ENCODE measurements around the gene EEA1.

- TF ChIP-seq GABPA (IDR thresholded peaks at IDR 0.05; ENCODE audit: low read depth) (no peak), SMC3 (IDR thresholded peaks at IDR 0.05; ENCODE audit: borderline replicate concordance, low read length) (no peak), CHD2 (IDR thresholded peaks at IDR 0.05; ENCODE audit: borderline replicate concordance, low read depth, low read length) (no peak), ZNF217 (IDR thresholded peaks at IDR 0.05) (no peak), SP1 (IDR thresholded peaks at IDR 0.05; ENCODE audit: low read depth, low read length) (no peak), ZNF274 (IDR thresholded peaks at IDR 0.05; ENCODE audit: insufficient read depth, insufficient read length) (no peak)
- TF ChIP-seq, protein P1, sequence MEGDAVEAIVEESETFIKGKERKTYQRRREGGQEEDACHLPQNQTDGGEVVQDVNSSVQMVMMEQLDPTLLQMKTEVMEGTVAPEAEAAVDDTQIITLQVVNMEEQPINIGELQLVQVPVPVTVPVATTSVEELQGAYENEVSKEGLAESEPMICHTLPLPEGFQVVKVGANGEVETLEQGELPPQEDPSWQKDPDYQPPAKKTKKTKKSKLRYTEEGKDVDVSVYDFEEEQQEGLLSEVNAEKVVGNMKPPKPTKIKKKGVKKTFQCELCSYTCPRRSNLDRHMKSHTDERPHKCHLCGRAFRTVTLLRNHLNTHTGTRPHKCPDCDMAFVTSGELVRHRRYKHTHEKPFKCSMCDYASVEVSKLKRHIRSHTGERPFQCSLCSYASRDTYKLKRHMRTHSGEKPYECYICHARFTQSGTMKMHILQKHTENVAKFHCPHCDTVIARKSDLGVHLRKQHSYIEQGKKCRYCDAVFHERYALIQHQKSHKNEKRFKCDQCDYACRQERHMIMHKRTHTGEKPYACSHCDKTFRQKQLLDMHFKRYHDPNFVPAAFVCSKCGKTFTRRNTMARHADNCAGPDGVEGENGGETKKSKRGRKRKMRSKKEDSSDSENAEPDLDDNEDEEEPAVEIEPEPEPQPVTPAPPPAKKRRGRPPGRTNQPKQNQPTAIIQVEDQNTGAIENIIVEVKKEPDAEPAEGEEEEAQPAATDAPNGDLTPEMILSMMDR (IDR thresholded peaks at IDR 0.05 in 2 of 3, conservative IDR thresholded peaks at IDR 0.05 in 1 of 3; ENCODE audit: control insufficient read depth in 2 of 3, extremely low read depth in 1 of 3, insufficient read depth in 1 of 3, low read depth in 3 of 3, low read length in 3 of 3) = no peak
Observed at GRCh38 chr12:92877904-92878303, 51.2 kb downstream of the EEA1 start.
